B cell (primary cell): ENCODE results near the gene SPINDOC. TPM values are rescaled to one million over a fixed set of nuclear protein-coding genes. Genes with fewer than 3 reads are reported as not detected.
A peak's percentile ranks its signal among the peaks of the same experiment; 100 is the strongest.

Experiments used
- ATAC-seq: fragments of 200-7000 bp; cut with Tn5 transposase; one replicate; pipeline ENCODE4 v1.10.0; 2021; ENCODE audit warnings: low read depth, mild to moderate bottlenecking, moderate number of reproducible peaks, moderate library complexity
- CTCF ChIA-PET: fragments of 350-600 bp; sonication (Branson Sonifier 250); formaldehyde crosslinking; loops from one replicate; lab custom pipeline; 2021; ENCODE audit warnings: antibody characterized with exemption, inconsistent platforms; lab: Charles Lee
- POLR2A ChIA-PET: fragments of 350-600 bp; sonication (Branson Sonifier 250); formaldehyde crosslinking; loops from one replicate; lab custom pipeline; 2021; ENCODE audit warnings: antibody characterized with exemption; lab: Charles Lee
- DNase-seq: peaks from one replicate; pipeline ENCODE4 v3.0.0; 2013
- H2AFZ ChIP-seq: 2 replicates; pipeline ENCODE4 v1.6.1; 2012; ENCODE audit warnings: mild to moderate bottlenecking, low read depth, low read length; ENCODE audit not compliant: insufficient read depth, poor library complexity, severe bottlenecking
- H3K27ac ChIP-seq, 2 donors: 1 replicate in 1 of 2; 2 replicates in 1 of 2; pipeline ENCODE4 v1.5.1; 2012 to 2013; ENCODE audit warnings: low read length in 2 of 2, mild to moderate bottlenecking in 2 of 2, moderate library complexity in 1 of 2
- H3K27me3 ChIP-seq, 4 experiments: fragments of 200-600 bp in 1 of 4; sonication (generic) in 1 of 4; replicated peaks in 1 of 4; 1 replicate in 2 of 4; 2 replicates in 2 of 4; pipeline versions ENCODE4 v1.6.1 to v1.7.0; 2013 to 2016; ENCODE audit warnings: low read length in 3 of 4, mild to moderate bottlenecking in 2 of 4, mixed read lengths in 1 of 4, moderate library complexity in 1 of 4; ENCODE audit not compliant: insufficient read depth in 4 of 4, control insufficient read depth in 3 of 4; ENCODE audit errors: control extremely low read depth in 1 of 4
- H3K36me3 ChIP-seq, 2 experiments: replicated peaks in 1 of 2; 1 replicate in 1 of 2; 2 replicates in 1 of 2; pipeline versions ENCODE4 v1.6.1 to v1.7.1; 2013; ENCODE audit warnings: low read length in 1 of 2; ENCODE audit not compliant: insufficient read depth in 2 of 2, control insufficient read depth in 1 of 2; ENCODE audit errors: control extremely low read depth in 1 of 2, extremely low read depth in 1 of 2
- H3K4me1 ChIP-seq, 2 donors: fragments of 200-600 bp in 1 of 2; sonication (generic) in 1 of 2; 1 replicate in 1 of 2; 2 replicates in 1 of 2; pipeline versions ENCODE4 v1.5.1 to v1.6.1; 2013 to 2017; ENCODE audit warnings: low read length in 2 of 2; ENCODE audit not compliant: control insufficient read depth in 2 of 2, insufficient read depth in 2 of 2
- H3K4me2 ChIP-seq: replicated peaks from 2 replicates; pipeline ENCODE3; 2012; ENCODE audit warnings: mild to moderate bottlenecking, low read depth, low read length; ENCODE audit not compliant: poor library complexity, severe bottlenecking
- H3K4me3 ChIP-seq, 5 experiments: fragments of 200-600 bp in 1 of 5; sonication (generic) in 1 of 5; 1 replicate in 3 of 5; 2 replicates in 2 of 5; pipeline versions ENCODE4 v1.5.1 to v1.7.0; 2011 to 2016; ENCODE audit warnings: low read length in 4 of 5, mild to moderate bottlenecking in 4 of 5, low read depth in 2 of 5, control low read depth in 1 of 5, moderate library complexity in 1 of 5; ENCODE audit not compliant: insufficient read depth in 1 of 5; ENCODE audit errors: control extremely low read depth in 1 of 5, extremely low read depth in 1 of 5
- H3K79me2 ChIP-seq: fragments of 200-600 bp; sonication (generic); one replicate; pipeline ENCODE4 v1.6.0; 2016; ENCODE audit warnings: low read length; ENCODE audit not compliant: control insufficient read depth, insufficient read depth
- H3K9ac ChIP-seq: fragments of 200-600 bp; sonication (generic); 2 replicates; pipeline ENCODE4 v1.6.1; 2017; ENCODE audit warnings: mild to moderate bottlenecking, low read length, moderate library complexity
- H3K9me3 ChIP-seq, 3 donors: one replicate each; pipeline versions ENCODE4 v1.6.1 to v1.7.1; 2013; ENCODE audit warnings: low read length in 2 of 3; ENCODE audit not compliant: control insufficient read depth in 2 of 3, insufficient read depth in 1 of 3; ENCODE audit errors: control extremely low read depth in 1 of 3
- H4K20me1 ChIP-seq: 2 replicates; pipeline ENCODE4 v1.6.0; 2012; ENCODE audit warnings: mild to moderate bottlenecking, low read length; ENCODE audit not compliant: insufficient read depth, control insufficient read depth, poor library complexity, severe bottlenecking
- H3K27ac Mint-ChIP-seq: one replicate; pipeline ENCODE4 v1.8.0; 2021; ENCODE audit warnings: mixed read lengths
- H3K27me3 Mint-ChIP-seq: one replicate; pipeline ENCODE4 v1.8.0; 2021; ENCODE audit warnings: mixed read lengths
- H3K4me1 Mint-ChIP-seq: one replicate; pipeline ENCODE4 v1.8.0; 2021; ENCODE audit warnings: mixed read lengths
- H3K4me3 Mint-ChIP-seq: one replicate; pipeline ENCODE4 v1.8.0; 2021; ENCODE audit warnings: mixed read lengths
- H3K9me3 Mint-ChIP-seq: one replicate; pipeline ENCODE4 v1.8.0; 2022; ENCODE audit warnings: mixed read lengths; ENCODE audit not compliant: insufficient read depth
- CTCF ChIP-seq: fragments of 200-600 bp; IDR thresholded peaks from one replicate; pipeline ENCODE4 v1.8.0; 2022; ENCODE audit warnings: antibody characterized with exemption, mild to moderate bottlenecking
- EZH2 ChIP-seq: IDR thresholded peaks from 2 replicates; pipeline ENCODE4 v1.6.1; 2012; ENCODE audit warnings: borderline replicate concordance, low read depth, mild to moderate bottlenecking, moderate library complexity, low read length; ENCODE audit not compliant: insufficient read depth, poor library complexity, severe bottlenecking
- WGBS: methylation state at CpG from one replicate; pipeline ENCODE4 v1.1.5; 2013; ENCODE audit warnings: missing lambda C conversion rate; ENCODE audit not compliant: insufficient coverage; 5-methylcytosine and 5-hydroxymethylcytosine counted together
- intact Hi-C: fragments of 100-400 bp; cut with micrococcal nuclease; formaldehyde crosslinking; loops from one replicate; pipeline ENCODE4 v1.10.0; 2022
- polyA plus RNA-seq: library from polyadenylated mRNA; depleted of rRNA; stranded (reverse); fragments of >200 nt; gene quantifications from 2 replicates; pipeline ENCODE4 v1.2.3, GENCODE V29; 2012
- total RNA-seq, 2 donors: library from RNA; stranded (reverse); fragments of 120-200 nt in 1 of 2; gene quantifications; 1 replicate in 1 of 2; 2 replicates in 1 of 2; pipeline versions ENCODE4 v1.2.3 to v1.2.4, GENCODE V29; 2013 to 2022

The SPINDOC gene
- total and polyA plus RNA-seq, 2 donors (not counting 1 experiment from before 2014, with no cell fraction given), result 10.5 to 23.9 TPM

GRCh38 chr11:63866211-63866610, 53.0 kb downstream of the SPINDOC start:
- H3K9me3 Mint-ChIP-seq, result no peaks in the 10 kb centered on the region
- H3K9ac ChIP-seq, result no peak overlapping the region
- intact Hi-C loops, result no loop called here
- H2AFZ ChIP-seq, result no peak overlapping the region
- peaks cover 78% of the 10 kb centered on the region for H4K20me1 ChIP-seq
- H3K4me2 ChIP-seq, result peak overlapping the region; percentile 12
- H3K4me3 Mint-ChIP-seq, result peak overlapping the region; percentile 1
- ChIA-PET POLR2A (no interaction called here), CTCF (interaction anchor here (1.1 kb wide), 1 partner anchor 12 kb away, joined by 3 read pairs; no protein-coding TSS in a partner anchor)
- H3K36me3 ChIP-seq, result peaks cover 0 to 49% of the 10 kb centered on the region in 2 experiments
- H3K4me1 ChIP-seq, result peaks cover 42 to 55% of the 10 kb centered on the region in 2 donors
- H3K9me3 ChIP-seq, result no peaks in the 10 kb centered on the region
- H3K27ac Mint-ChIP-seq, result no peak overlapping the region
- TF ChIP-seq CTCF (no peak), EZH2 (no peak)
- DNase-seq (no peak), ATAC-seq (no peak)
- H3K79me2 ChIP-seq, result peaks cover 96% of the 10 kb centered on the region
- peaks cover 67% of the 10 kb centered on the region for H3K4me1 Mint-ChIP-seq
- no peaks in the 10 kb centered on the region for H3K27me3 Mint-ChIP-seq
- no peak overlapping the region for H3K4me3 ChIP-seq
- WGBS, result 30% methylated on average over 2 of the region's 4 CpGs
- no peak overlapping the region for H3K27ac ChIP-seq
- no peaks in the 10 kb centered on the region for H3K27me3 ChIP-seq

- H3K9me3 ChIP-seq, result no peaks in the 10 kb centered on the region
- peaks cover 78% of the 10 kb centered on the region for H4K20me1 ChIP-seq
- intact Hi-C loops, result no loop called here
- no peak for DNase-seq
- H3K4me3 ChIP-seq, result no peak overlapping the region
- WGBS, result 93% methylated on average over 4 of the region's 4 CpGs
- peaks cover 52 to 67% of the 10 kb centered on the region in 2 donors for H3K4me1 ChIP-seq
- no peaks in the 10 kb centered on the region for H3K27me3 ChIP-seq
- H3K9me3 Mint-ChIP-seq, result no peaks in the 10 kb centered on the region
- no peak overlapping the region for H3K9ac ChIP-seq
- no peak overlapping the region for H3K27ac ChIP-seq
- H3K4me3 Mint-ChIP-seq, result no peak overlapping the region
- peaks cover 0 to 43% of the 10 kb centered on the region in 2 experiments for H3K36me3 ChIP-seq
- H3K27ac Mint-ChIP-seq, result no peak overlapping the region
- POLR2A ChIA-PET, result no interaction called here
- peaks cover 73% of the 10 kb centered on the region for H3K4me1 Mint-ChIP-seq
- H3K4me2 ChIP-seq, result no peak overlapping the region
- no peaks in the 10 kb centered on the region for H3K27me3 Mint-ChIP-seq
- TF ChIP-seq EZH2 (no peak), CTCF (no peak)
- ATAC-seq, result no peak
- H3K79me2 ChIP-seq, result peaks cover 95% of the 10 kb centered on the region
- CTCF ChIA-PET, result interaction anchor here (0.6 to 1.1 kb wide), 3 partner anchors 10 to 40 kb away, joined by 3 to 4 read pairs (median 4); no protein-coding TSS in a partner anchor
- no peak overlapping the region for H2AFZ ChIP-seq
These were observed 54.3 kb downstream of the SPINDOC start for GRCh38 chr11:63867511-63867910.
